ENCODE results near the gene RPS6KB1.

DNA sequence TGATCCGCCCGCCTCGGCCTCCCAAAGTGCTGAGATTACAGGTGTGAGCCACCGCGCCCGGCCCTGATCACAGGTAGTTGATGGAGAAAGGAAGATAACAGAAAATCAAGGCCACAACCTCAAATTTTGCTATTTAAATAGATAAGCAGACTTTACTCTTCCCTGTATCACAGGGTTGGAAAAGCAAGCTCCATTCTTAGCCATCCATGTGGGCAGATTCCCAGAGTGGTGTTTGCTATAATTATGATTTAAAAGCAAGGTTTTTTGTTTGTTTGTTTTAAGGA is 44.6 kb upstream of the RPS6KB1 start:
- TF ChIP-seq, protein P1, sequence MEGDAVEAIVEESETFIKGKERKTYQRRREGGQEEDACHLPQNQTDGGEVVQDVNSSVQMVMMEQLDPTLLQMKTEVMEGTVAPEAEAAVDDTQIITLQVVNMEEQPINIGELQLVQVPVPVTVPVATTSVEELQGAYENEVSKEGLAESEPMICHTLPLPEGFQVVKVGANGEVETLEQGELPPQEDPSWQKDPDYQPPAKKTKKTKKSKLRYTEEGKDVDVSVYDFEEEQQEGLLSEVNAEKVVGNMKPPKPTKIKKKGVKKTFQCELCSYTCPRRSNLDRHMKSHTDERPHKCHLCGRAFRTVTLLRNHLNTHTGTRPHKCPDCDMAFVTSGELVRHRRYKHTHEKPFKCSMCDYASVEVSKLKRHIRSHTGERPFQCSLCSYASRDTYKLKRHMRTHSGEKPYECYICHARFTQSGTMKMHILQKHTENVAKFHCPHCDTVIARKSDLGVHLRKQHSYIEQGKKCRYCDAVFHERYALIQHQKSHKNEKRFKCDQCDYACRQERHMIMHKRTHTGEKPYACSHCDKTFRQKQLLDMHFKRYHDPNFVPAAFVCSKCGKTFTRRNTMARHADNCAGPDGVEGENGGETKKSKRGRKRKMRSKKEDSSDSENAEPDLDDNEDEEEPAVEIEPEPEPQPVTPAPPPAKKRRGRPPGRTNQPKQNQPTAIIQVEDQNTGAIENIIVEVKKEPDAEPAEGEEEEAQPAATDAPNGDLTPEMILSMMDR (IDR thresholded peaks at IDR 0.05 in 8 of 11, conservative IDR thresholded peaks at IDR 0.05 in 3 of 11): no peak
- no peak for TF ChIP-seq POLR2A (IDR thresholded peaks at IDR 0.05)
